Upper lobe of left lung (tissue), 6 donors: Measurements from ENCODE around the gene SRGAP3. TPM values are rescaled to one million over a fixed set of nuclear protein-coding genes. Genes with fewer than 3 reads are reported as not detected.

Source experiments
- ATAC-seq, 2 donors: fragments of 200-7000 bp; cut with Tn5 transposase; one replicate each; pipeline ENCODE4 v1.9.1; 2022; ENCODE audit warnings: mild to moderate bottlenecking in 2 of 2, moderate library complexity in 2 of 2; ENCODE audit not compliant: low FRiP score in 2 of 2
- DNase-seq, 2 donors: peaks; one replicate each; pipeline ENCODE4 v3.0.0-alpha.2; 2019 to 2020
- H3K27ac ChIP-seq, 4 donors: fragments of 200-600 bp; sonication (generic); one replicate each; pipeline ENCODE4 v1.5.1; 2016 to 2019
- H3K27me3 ChIP-seq, 4 donors: fragments of 200-600 bp; sonication (generic); one replicate each; pipeline ENCODE4 v1.5.1; 2017 to 2019
- H3K36me3 ChIP-seq, 4 donors: fragments of 200-600 bp; sonication (generic); one replicate each; pipeline ENCODE4 v1.5.1; 2016 to 2019
- H3K4me1 ChIP-seq, 4 donors: fragments of 200-600 bp; sonication (generic); one replicate each; pipeline ENCODE4 v1.5.1; 2018 to 2019
- H3K4me3 ChIP-seq, 4 donors: fragments of 200-600 bp; sonication (generic); one replicate each; pipeline ENCODE4 v1.5.1; 2017 to 2019; ENCODE audit warnings: mild to moderate bottlenecking in 2 of 4, moderate library complexity in 1 of 4
- H3K9me3 ChIP-seq, 4 donors: fragments of 200-600 bp; sonication (generic); one replicate each; pipeline ENCODE4 v1.5.1; 2018 to 2019
- EP300 ChIP-seq, 4 donors: sonication (generic); formaldehyde crosslinking; IDR thresholded peaks; one replicate each; pipeline ENCODE4 v1.5.1; 2017; ENCODE audit warnings: antibody characterized with exemption in 4 of 4, control low read depth in 2 of 4
- POLR2A ChIP-seq, 4 donors: fragments of 450-650 bp; IDR thresholded peaks; one replicate each; pipeline ENCODE4 v1.5.1; 2016 to 2017; ENCODE audit warnings: antibody characterized with exemption in 4 of 4, mild to moderate bottlenecking in 2 of 4
- POLR2AphosphoS5 ChIP-seq, 2 donors: sonication (generic); formaldehyde crosslinking; IDR thresholded peaks; one replicate each; pipeline ENCODE4 v1.5.1; 2017; ENCODE audit warnings: antibody characterized with exemption in 2 of 2
- WGBS, 2 donors: methylation state at CpG; one replicate each; pipeline ENCODE4 v1.1.5; 2017 to 2018; 5-methylcytosine and 5-hydroxymethylcytosine counted together
- total RNA-seq, 6 donors: library from RNA; depleted of rRNA in 4 of 6; stranded (reverse); fragments of >200 nt in 4 of 6; gene quantifications; one replicate each; pipeline versions ENCODE4 v1.1.0 to v1.2.1, GENCODE V29; 2016 to 2021
- TF ChIP-seq, protein P1 (sequence below), 6 experiments: fragments of 450-650 bp in 4 of 6; fragments of 200-600 bp in 2 of 6; sonication (generic) in 2 of 6; IDR thresholded peaks; one replicate each; pipeline ENCODE4 v1.5.1; 2016 to 2019; ENCODE audit warnings: antibody characterized with exemption in 6 of 6
- donor health status: DM: no; HTN: no; CAD: no; lungs with moderate emphysema.
- donor health status: DM: no; HTN: yes; CAD: no; lungs with severe emphysema.

Gene SRGAP3
- total RNA-seq, 6 donors from 2014 or later, result 4.6 to 29.6 (median 11.4) TPM

DNA sequence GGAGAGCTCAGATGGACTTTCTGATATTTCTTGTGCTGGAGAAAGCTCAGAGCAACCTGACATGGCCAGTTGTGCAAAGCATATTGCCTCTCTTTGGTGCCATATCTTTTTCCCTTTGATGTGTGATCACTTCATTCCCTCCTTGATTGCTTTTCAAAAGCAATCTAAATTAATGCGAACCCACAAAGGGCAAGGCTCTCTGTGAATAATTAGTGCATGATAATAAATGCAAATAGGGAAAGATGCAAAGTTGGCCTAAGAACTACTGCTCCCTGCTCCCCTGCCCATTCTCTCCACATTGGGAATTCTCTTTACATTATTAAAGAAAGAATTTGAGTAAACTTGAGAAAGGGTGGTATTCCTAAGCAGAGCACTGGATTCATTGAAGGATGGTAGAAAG lies 60.9 kb downstream of the SRGAP3 start:
- no peaks in the 10 kb centered on the region for H3K27me3 ChIP-seq
- no peak for ATAC-seq
- 93 to 94% methylated on average over 1 of the region's 1 CpG for WGBS, 2 donors

GRCh38 chr3:9185701-9186100 lies 63.7 kb downstream of the SRGAP3 start:
- Histone ChIP-seq H3K4me1 (peaks cover 0 to 1% (median under 1%) of the 10 kb centered on the region in 4 donors), H3K27me3 (no peaks in the 10 kb centered on the region), H3K4me3 (no peak overlapping the region), H3K9me3 (no peaks in the 10 kb centered on the region), H3K36me3 (no peaks in the 10 kb centered on the region), H3K27ac (no peak overlapping the region)
- 80 to 95% methylated on average over 5 of the region's 5 CpGs for WGBS, 2 donors
- TF ChIP-seq, protein P1, sequence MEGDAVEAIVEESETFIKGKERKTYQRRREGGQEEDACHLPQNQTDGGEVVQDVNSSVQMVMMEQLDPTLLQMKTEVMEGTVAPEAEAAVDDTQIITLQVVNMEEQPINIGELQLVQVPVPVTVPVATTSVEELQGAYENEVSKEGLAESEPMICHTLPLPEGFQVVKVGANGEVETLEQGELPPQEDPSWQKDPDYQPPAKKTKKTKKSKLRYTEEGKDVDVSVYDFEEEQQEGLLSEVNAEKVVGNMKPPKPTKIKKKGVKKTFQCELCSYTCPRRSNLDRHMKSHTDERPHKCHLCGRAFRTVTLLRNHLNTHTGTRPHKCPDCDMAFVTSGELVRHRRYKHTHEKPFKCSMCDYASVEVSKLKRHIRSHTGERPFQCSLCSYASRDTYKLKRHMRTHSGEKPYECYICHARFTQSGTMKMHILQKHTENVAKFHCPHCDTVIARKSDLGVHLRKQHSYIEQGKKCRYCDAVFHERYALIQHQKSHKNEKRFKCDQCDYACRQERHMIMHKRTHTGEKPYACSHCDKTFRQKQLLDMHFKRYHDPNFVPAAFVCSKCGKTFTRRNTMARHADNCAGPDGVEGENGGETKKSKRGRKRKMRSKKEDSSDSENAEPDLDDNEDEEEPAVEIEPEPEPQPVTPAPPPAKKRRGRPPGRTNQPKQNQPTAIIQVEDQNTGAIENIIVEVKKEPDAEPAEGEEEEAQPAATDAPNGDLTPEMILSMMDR (IDR thresholded peaks at IDR 0.05), result no peak
- TF ChIP-seq EP300 (IDR thresholded peaks at IDR 0.05) (no peak), POLR2A (IDR thresholded peaks at IDR 0.05) (no peak), POLR2AphosphoS5 (IDR thresholded peaks at IDR 0.05) (no peak)
- no peak for ATAC-seq
- no peak for DNase-seq

More for the DNA sequence above, 60.9 kb downstream of the SRGAP3 start:
- DNase-seq, result no peak
- Histone ChIP-seq H3K4me1 (no peaks in the 10 kb centered on the region), H3K9me3 (no peaks in the 10 kb centered on the region), H3K27ac (no peak overlapping the region), H3K4me3 (no peak overlapping the region), H3K36me3 (no peaks in the 10 kb centered on the region)
- TF ChIP-seq, protein P1 (IDR thresholded peaks at IDR 0.05), result no peak
- TF ChIP-seq EP300 (IDR thresholded peaks at IDR 0.05), result no peak
- no peak for TF ChIP-seq POLR2A (IDR thresholded peaks at IDR 0.05)
- TF ChIP-seq POLR2AphosphoS5 (IDR thresholded peaks at IDR 0.05), result no peak

DNA sequence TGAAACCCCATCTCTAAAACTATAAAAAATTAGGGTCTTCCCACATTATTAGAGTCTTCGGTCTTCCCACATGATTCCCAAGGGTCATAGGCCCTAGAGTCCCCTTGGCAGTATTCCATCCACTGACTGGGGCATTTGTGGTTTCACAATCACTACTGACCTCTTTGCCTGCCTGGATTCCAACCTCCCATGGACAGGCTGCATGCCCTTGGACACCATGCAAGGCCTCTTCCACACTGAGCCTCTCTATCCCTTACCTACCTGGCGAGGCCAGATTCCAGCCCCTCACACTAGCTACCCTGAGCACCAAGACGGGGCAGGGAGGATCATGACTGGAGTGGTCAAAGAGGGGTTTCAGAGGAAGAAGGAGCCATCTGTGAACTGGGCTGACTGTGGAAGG lies 64.4 kb downstream of the SRGAP3 start:
- H3K36me3 ChIP-seq, result no peaks in the 10 kb centered on the region
- H3K27me3 ChIP-seq, result no peaks in the 10 kb centered on the region
- TF ChIP-seq, protein P1 (IDR thresholded peaks at IDR 0.05), result no peak
- no peak for TF ChIP-seq EP300 (IDR thresholded peaks at IDR 0.05)
- no peak for TF ChIP-seq POLR2AphosphoS5 (IDR thresholded peaks at IDR 0.05)
- no peak for TF ChIP-seq POLR2A (IDR thresholded peaks at IDR 0.05)
- no peak overlapping the region for H3K27ac ChIP-seq
- ATAC-seq (no peak), DNase-seq (no peak)
- no peak overlapping the region for H3K4me3 ChIP-seq
- 94 to 97% methylated on average over 3 of the region's 3 CpGs for WGBS, 2 donors
- no peaks in the 10 kb centered on the region for H3K9me3 ChIP-seq
- peaks cover 0 to 5% (median 2%) of the 10 kb centered on the region in 4 donors for H3K4me1 ChIP-seq

DNA sequence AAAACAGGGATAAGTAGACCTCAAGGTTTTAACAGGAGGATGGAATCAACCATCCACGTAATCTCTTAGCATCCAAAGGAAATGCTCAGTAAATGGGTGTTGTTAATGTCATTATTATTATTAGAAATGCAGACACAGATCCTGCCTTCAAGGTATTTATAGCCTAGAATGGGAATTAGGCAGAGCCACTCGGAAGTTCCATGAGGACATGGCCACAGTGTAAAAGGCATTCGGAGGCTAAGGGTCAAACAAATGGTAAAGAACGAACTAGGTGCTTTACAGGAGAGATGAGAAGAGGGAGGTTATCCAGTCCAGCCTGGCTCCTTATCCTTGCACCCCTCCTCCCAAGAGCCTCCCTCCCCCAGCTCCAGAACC lies 65.0 kb downstream of the SRGAP3 start:
- no peak overlapping the region for H3K4me3 ChIP-seq
- WGBS, 2 donors, result 91 to 92% methylated on average over 4 of the region's 4 CpGs
- H3K4me1 ChIP-seq, result peaks cover 0 to 7% (median 5%) of the 10 kb centered on the region in 4 donors
- TF ChIP-seq POLR2AphosphoS5 (IDR thresholded peaks at IDR 0.05), result no peak
- TF ChIP-seq POLR2A (IDR thresholded peaks at IDR 0.05), result no peak
- TF ChIP-seq, protein P1 (IDR thresholded peaks at IDR 0.05), result no peak
- no peak for TF ChIP-seq EP300 (IDR thresholded peaks at IDR 0.05)
- no peaks in the 10 kb centered on the region for H3K36me3 ChIP-seq
- ATAC-seq (no peak), DNase-seq (no peak)
- no peaks in the 10 kb centered on the region for H3K9me3 ChIP-seq
- H3K27me3 ChIP-seq, result no peaks in the 10 kb centered on the region
- no peak overlapping the region for H3K27ac ChIP-seq

GRCh38 chr3:9183811-9184460 lies 65.5 kb downstream of the SRGAP3 start:
- Histone ChIP-seq H3K4me1 (peaks cover 0 to 7% (median 5%) of the 10 kb centered on the region in 4 donors), H3K4me3 (no peak overlapping the region), H3K36me3 (no peaks in the 10 kb centered on the region), H3K27me3 (no peaks in the 10 kb centered on the region), H3K27ac (no peak overlapping the region), H3K9me3 (no peaks in the 10 kb centered on the region)
- TF ChIP-seq EP300 (IDR thresholded peaks at IDR 0.05) (no peak), POLR2A (IDR thresholded peaks at IDR 0.05) (no peak), POLR2AphosphoS5 (IDR thresholded peaks at IDR 0.05) (no peak)
- TF ChIP-seq, protein P1 (IDR thresholded peaks at IDR 0.05), result no peak
- no peak for ATAC-seq
- 44 to 59% methylated on average over 10 of the region's 10 CpGs for WGBS, 2 donors
- DNase-seq, result no peak
